GM23338 (cell line): ENCODE data around the gene IPO13. TPM values are rescaled to one million over a fixed set of nuclear protein-coding genes. Genes with fewer than 3 reads are reported as not detected.

ENCODE experiments used
- ATAC-seq: fragments of 200-7000 bp; cut with Tn5 transposase; 3 replicates; pipeline ENCODE4 v1.9.1; 2020
- DNase-seq: peaks from one replicate; pipeline ENCODE4 v3.0.0-alpha.2; 2015; ENCODE audit warnings: low spot score
- H2AFZ ChIP-seq: fragments of 200-600 bp; sonication (generic); 2 replicates; pipeline ENCODE4 v1.8.0; 2016; ENCODE audit warnings: antibody characterized with exemption, mild to moderate bottlenecking, moderate library complexity
- H3F3A ChIP-seq: fragments of 200-600 bp; sonication (generic); replicated peaks from 2 replicates; pipeline ENCODE4 v1.8.0; 2017; ENCODE audit warnings: antibody characterized with exemption, mixed run types, low read depth
- H3K27ac ChIP-seq: fragments of 200-600 bp; sonication (generic); 2 replicates; pipeline ENCODE4 v1.6.1; 2016; ENCODE audit warnings: low read depth
- H3K27me3 ChIP-seq: fragments of 200-600 bp; sonication (generic); 2 replicates; pipeline ENCODE4 v1.8.0; 2016; ENCODE audit warnings: mild to moderate bottlenecking, mixed run types, moderate library complexity; ENCODE audit not compliant: insufficient read depth
- H3K36me3 ChIP-seq: fragments of 200-600 bp; sonication (generic); 2 replicates; pipeline ENCODE4 v1.8.0; 2016; ENCODE audit warnings: mild to moderate bottlenecking; ENCODE audit not compliant: insufficient read depth
- H3K4me1 ChIP-seq: fragments of 200-600 bp; sonication (generic); 2 replicates; pipeline ENCODE4 v1.8.0; 2016; ENCODE audit warnings: mild to moderate bottlenecking, moderate library complexity; ENCODE audit not compliant: insufficient read depth
- H3K4me2 ChIP-seq: fragments of 200-600 bp; sonication (generic); 2 replicates; pipeline ENCODE4 v1.7.1; 2017; ENCODE audit warnings: mixed run types
- H3K4me3 ChIP-seq: fragments of 200-600 bp; sonication (generic); 2 replicates; pipeline ENCODE4 v1.6.1; 2016; ENCODE audit warnings: mixed run types
- H3K79me2 ChIP-seq: fragments of 200-600 bp; sonication (generic); replicated peaks from 2 replicates; pipeline ENCODE4 v1.8.0; 2017; ENCODE audit warnings: mild to moderate bottlenecking; ENCODE audit not compliant: insufficient read depth
- H3K9me2 ChIP-seq: fragments of 200-600 bp; sonication (generic); 2 replicates; pipeline ENCODE4 v1.8.0; 2017; ENCODE audit not compliant: insufficient read depth
- H4K20me1 ChIP-seq: fragments of 200-600 bp; sonication (generic); replicated peaks from 2 replicates; pipeline ENCODE4 v1.8.0; 2017; ENCODE audit warnings: mild to moderate bottlenecking; ENCODE audit not compliant: insufficient read depth
- H3K27ac Mint-ChIP-seq: 2 replicates; pipeline ENCODE4 v1.8.0; 2020; ENCODE audit warnings: inconsistent platforms, mild to moderate bottlenecking, moderate library complexity, mixed read lengths
- H3K27me3 Mint-ChIP-seq: 3 replicates; pipeline ENCODE4 v1.8.0; 2022; ENCODE audit warnings: low read depth, mild to moderate bottlenecking, moderate library complexity, mixed read lengths, inconsistent platforms; ENCODE audit not compliant: insufficient read depth, poor library complexity
- H3K36me3 Mint-ChIP-seq: 3 replicates; pipeline ENCODE4 v1.8.0; 2021; ENCODE audit warnings: low read depth, mild to moderate bottlenecking, inconsistent platforms, moderate library complexity, mixed read lengths
- H3K4me1 Mint-ChIP-seq: 3 replicates; pipeline ENCODE4 v1.8.0; 2020; ENCODE audit warnings: mild to moderate bottlenecking, inconsistent platforms, mixed read lengths
- H3K4me3 Mint-ChIP-seq: 3 replicates; pipeline ENCODE4 v1.8.0; 2021; ENCODE audit warnings: moderate library complexity, mild to moderate bottlenecking, inconsistent platforms, mixed read lengths
- H3K9me3 Mint-ChIP-seq: 3 replicates; pipeline ENCODE4 v1.8.0; 2020; ENCODE audit warnings: moderate library complexity, mild to moderate bottlenecking, inconsistent platforms, mixed read lengths
- CREB1 ChIP-seq: fragments of 250-450 bp; sonication (Bioruptor Pico); IDR thresholded peaks from 2 replicates; pipeline ENCODE4 v1.5.0; 2020; ENCODE audit warnings: low read depth, mild to moderate bottlenecking, moderate library complexity
- CTCF ChIP-seq, 2 experiments: fragments of 200-600 bp in 1 of 2; sonication (generic) in 1 of 2; conservative IDR thresholded peaks; 2 replicates each; pipeline versions ENCODE4 v1.5.1 to v1.6.1; 2016 to 2017; ENCODE audit warnings: antibody characterized with exemption in 2 of 2, low read depth in 2 of 2, mild to moderate bottlenecking in 2 of 2, moderate library complexity in 1 of 2
- ETS1 ChIP-seq: IDR thresholded peaks from 2 replicates; pipeline ENCODE4 v1.6.1; 2016; ENCODE audit warnings: antibody characterized with exemption
- EZH2 ChIP-seq: fragments of 200-600 bp; sonication (generic); IDR thresholded peaks from one replicate; pipeline ENCODE4 v1.8.0; 2017; ENCODE audit warnings: antibody characterized with exemption, mild to moderate bottlenecking, low read depth; ENCODE audit not compliant: unreplicated experiment
- EZH2phosphoT487 ChIP-seq: fragments of 200-600 bp; sonication (generic); IDR thresholded peaks from one replicate; pipeline ENCODE4 v1.8.1; 2018; ENCODE audit warnings: antibody characterized with exemption; ENCODE audit not compliant: unreplicated experiment
- JUNB ChIP-seq: IDR thresholded peaks from one replicate; pipeline ENCODE4 v1.6.1; 2016; ENCODE audit warnings: antibody characterized with exemption; ENCODE audit not compliant: unreplicated experiment
- NANOG ChIP-seq: IDR thresholded peaks from 2 replicates; pipeline ENCODE4 v1.6.1; 2016; ENCODE audit warnings: antibody characterized with exemption, borderline replicate concordance
- POLR2AphosphoS5 ChIP-seq: IDR thresholded peaks from 2 replicates; pipeline ENCODE4 v1.6.1; 2016; ENCODE audit warnings: antibody characterized with exemption, low read depth
- REST ChIP-seq: IDR thresholded peaks from one replicate; pipeline ENCODE4 v1.6.1; 2018; ENCODE audit warnings: antibody characterized with exemption; ENCODE audit not compliant: unreplicated experiment
- STAT1 ChIP-seq: IDR thresholded peaks from one replicate; pipeline ENCODE4 v1.6.1; 2016; ENCODE audit warnings: antibody characterized with exemption; ENCODE audit not compliant: unreplicated experiment
- ZNF114 ChIP-seq: fragments of 250-450 bp; sonication (Bioruptor Pico); IDR thresholded peaks from 2 replicates; pipeline ENCODE4 v1.5.0; 2020; ENCODE audit warnings: mild to moderate bottlenecking, moderate library complexity
- ZNF331 ChIP-seq: fragments of 250-450 bp; sonication (Bioruptor Pico); IDR thresholded peaks from 2 replicates; pipeline ENCODE4 v1.5.0; 2020; ENCODE audit warnings: low read depth, mild to moderate bottlenecking, moderate library complexity
- ZNF462 ChIP-seq: fragments of 250-450 bp; sonication (Bioruptor Pico); IDR thresholded peaks from 2 replicates; pipeline ENCODE4 v1.5.0; 2020; ENCODE audit warnings: mild to moderate bottlenecking, moderate library complexity
- polyA plus RNA-seq: library from polyadenylated mRNA; unstranded; fragments of >200 nt; fragmentation: Nextera tagmentation; extraction: Ambion mirVana; gene quantifications from 2 replicates; pipeline ENCODE4 v1.2.1, GENCODE V29; 2016
- total RNA-seq: library from RNA; depleted of rRNA; stranded (reverse); fragments of >200 nt; shearing (Covaris generic); gene quantifications from 2 replicates; pipeline ENCODE4 v1.2.3, GENCODE V29; 2014

Gene IPO13
- total and polyA plus RNA-seq, 2 experiments from 2014 or later = 10.4 to 22.8 TPM

GRCh38 chr1:43913051-43913501 is 33.7 kb upstream of the IPO13 start:
- Histone ChIP-seq H3K79me2 (no peaks in the 10 kb centered on the region), H2AFZ (0 out of 2 replicates have a peak overlapping the region, but pooled peaks have one; percentile 14), H3K9me2 (peaks cover 5% of the 10 kb centered on the region; the same call in 1 of the 2 replicates), H3K4me2 (peak overlapping the region; percentile 45; the same call in 1 of the 2 replicates), H3K4me3 (no peak overlapping the region), H3K36me3 (no peaks in the 10 kb centered on the region), H4K20me1 (no peaks in the 10 kb centered on the region), H3K27ac (peak overlapping the region; percentile 55; the same call in 1 of the 2 replicates), H3K4me1 (peaks cover 22% of the 10 kb centered on the region), H3F3A (no peaks in the 10 kb centered on the region), H3K27me3 (no peaks in the 10 kb centered on the region)
- TF ChIP-seq CTCF (conservative IDR thresholded peaks at IDR 0.05; ENCODE audit: low read depth in 2 of 2) (no peak), ZNF331 (CRISPR knock-in tag) (no peak), ZNF114 (CRISPR knock-in tag) (no peak), ETS1 (no peak), NANOG (no peak), STAT1 (no peak), EZH2phosphoT487 (no peak), EZH2 (no peak), CREB1 (CRISPR knock-in tag) (no peak), POLR2AphosphoS5 (no peak), JUNB (no peak), ZNF462 (CRISPR knock-in tag) (no peak), REST (no peak)
- H3K36me3 Mint-ChIP-seq = no peaks in the 10 kb centered on the region
- DNase-seq = no peak
- peak overlapping the region; percentile 79 for H3K27ac Mint-ChIP-seq
- ATAC-seq = no peak
- H3K27me3 Mint-ChIP-seq = peaks cover 5% of the 10 kb centered on the region
- no peak overlapping the region; the same call in 2 of the 3 replicates for H3K4me3 Mint-ChIP-seq
- no peaks in the 10 kb centered on the region for H3K9me3 Mint-ChIP-seq
- peaks cover 34% of the 10 kb centered on the region for H3K4me1 Mint-ChIP-seq
